Activated naive CD4-positive, alpha-beta T cell treated with anti-CD3 and anti-CD28 coated beads, Interleukin-2, amount 50 U/mL, for 72 hours (primary cell): ENCODE data around the gene PLCG2. TPM values are rescaled to one million over a fixed set of nuclear protein-coding genes. Genes with fewer than 3 reads are reported as not detected.
A peak's percentile ranks its signal among the peaks of the same experiment; 100 is the strongest.
"Not testable (repeated sequence)": the region's sequence is repeated elsewhere in the genome, so short reads cannot be mapped to it uniquely, and the experiment has no call there.

Experiments used
- ATAC-seq, 2 donors: fragments of 150-1000 bp; cut with Tn5 transposase; 2 replicates each; pipeline ENCODE4 v1.10.0; 2021; ENCODE audit warnings: mild to moderate bottlenecking in 2 of 2, moderate library complexity in 2 of 2
- DNase-seq, 2 donors: peaks; one replicate each; pipeline ENCODE4 v3.0.0; 2021 to 2022; ENCODE audit warnings: low spot score in 2 of 2
- H3K27ac Mint-ChIP-seq, 2 donors: one replicate each; pipeline ENCODE4 v1.8.0; 2022; ENCODE audit warnings: mild to moderate bottlenecking in 2 of 2, mixed read lengths in 2 of 2
- H3K36me3 Mint-ChIP-seq, 2 donors: one replicate each; pipeline ENCODE4 v1.8.0; 2022; ENCODE audit warnings: mixed read lengths in 2 of 2
- H3K9me3 Mint-ChIP-seq, 2 donors: one replicate each; pipeline ENCODE4 v1.8.0; 2022; ENCODE audit warnings: mixed read lengths in 2 of 2
- total RNA-seq, 2 donors: library from RNA; stranded (reverse); gene quantifications; one replicate each; pipeline ENCODE4 v1.2.3, GENCODE V29; 2022

PLCG2 gene
- total RNA-seq, 2 donors from 2014 or later: 5.7 to 8.8 TPM

GRCh38 chr16:81921085-81921814 is 142.2 kb downstream of the PLCG2 start:
- no peak for DNase-seq
- Mint-ChIP-seq H3K27ac (no peak overlapping the region), H3K9me3 (no peaks in the 10 kb centered on the region), H3K36me3 (no peaks in the 10 kb centered on the region)
- ATAC-seq: no peak

- no peaks in the 10 kb centered on the region for H3K36me3 Mint-ChIP-seq
- ATAC-seq: no peak
- no peak for DNase-seq
- no peak overlapping the region for H3K27ac Mint-ChIP-seq
- H3K9me3 Mint-ChIP-seq: no peaks in the 10 kb centered on the region
These were observed 142.9 kb downstream of the PLCG2 start for GRCh38 chr16:81921843-81922584.

- ATAC-seq: no peak
- no peak for DNase-seq
- no peaks in the 10 kb centered on the region for H3K36me3 Mint-ChIP-seq
- H3K9me3 Mint-ChIP-seq: no peaks in the 10 kb centered on the region
- no peak overlapping the region for H3K27ac Mint-ChIP-seq
These were observed 144.2 kb downstream of the PLCG2 start for GRCh38 chr16:81923296-81923695.

- Mint-ChIP-seq H3K27ac (no peak overlapping the region), H3K36me3 (no peaks in the 10 kb centered on the region), H3K9me3 (no peaks in the 10 kb centered on the region)
- no peak for ATAC-seq
- DNase-seq: no peak
These were observed 145.9 kb downstream of the PLCG2 start for GRCh38 chr16:81925016-81925415.

GRCh38 chr16:81926036-81926435 is 146.9 kb downstream of the PLCG2 start:
- Mint-ChIP-seq H3K36me3 (no peaks in the 10 kb centered on the region), H3K27ac (no peak overlapping the region), H3K9me3 (no peaks in the 10 kb centered on the region)
- no peak for DNase-seq
- no peak for ATAC-seq

GRCh38 chr16:81927561-81928185 is 148.6 kb downstream of the PLCG2 start:
- DNase-seq (no peak), ATAC-seq (no peak)
- H3K27ac Mint-ChIP-seq: peak overlapping the region in 1 of 2 donors; percentile 61
- no peaks in the 10 kb centered on the region for H3K9me3 Mint-ChIP-seq
- H3K36me3 Mint-ChIP-seq: no peaks in the 10 kb centered on the region

- no peaks in the 10 kb centered on the region for H3K9me3 Mint-ChIP-seq
- no peak for DNase-seq
- H3K36me3 Mint-ChIP-seq: no peaks in the 10 kb centered on the region
- H3K27ac Mint-ChIP-seq: no peak overlapping the region
- ATAC-seq: no peak
These were observed 149.3 kb downstream of the PLCG2 start for GRCh38 chr16:81928271-81928918.

GRCh38 chr16:81928975-81929374 is 149.9 kb downstream of the PLCG2 start:
- no peaks in the 10 kb centered on the region for H3K9me3 Mint-ChIP-seq
- peak overlapping the region; percentile 14 to 41 for H3K27ac Mint-ChIP-seq
- no peak for DNase-seq
- no peaks in the 10 kb centered on the region for H3K36me3 Mint-ChIP-seq
- peak; percentile 34 to 40 for ATAC-seq

- DNase-seq (no peak), ATAC-seq (no peak)
- H3K9me3 Mint-ChIP-seq: no peaks in the 10 kb centered on the region
- peak overlapping the region in 1 of 2 donors; percentile 41 for H3K27ac Mint-ChIP-seq
- H3K36me3 Mint-ChIP-seq: no peaks in the 10 kb centered on the region
These were observed 150.8 kb downstream of the PLCG2 start for GRCh38 chr16:81929841-81930240.

- no peaks in the 10 kb centered on the region for H3K9me3 Mint-ChIP-seq
- no peaks in the 10 kb centered on the region for H3K36me3 Mint-ChIP-seq
- ATAC-seq (no peak), DNase-seq (no peak)
- H3K27ac Mint-ChIP-seq: peak overlapping the region in 1 of 2 donors; percentile 36
These were observed 152.8 kb downstream of the PLCG2 start for GRCh38 chr16:81931927-81932326.

- Mint-ChIP-seq H3K9me3 (no peaks in the 10 kb centered on the region), H3K36me3 (no peaks in the 10 kb centered on the region), H3K27ac (no peak overlapping the region)
- no peak for ATAC-seq
- DNase-seq: no peak
These were observed 153.6 kb downstream of the PLCG2 start for GRCh38 chr16:81932668-81933067.

GRCh38 chr16:81933361-81933760 is 154.3 kb downstream of the PLCG2 start:
- Mint-ChIP-seq H3K27ac (no peak overlapping the region), H3K9me3 (no peaks in the 10 kb centered on the region), H3K36me3 (no peaks in the 10 kb centered on the region)
- no peak for ATAC-seq
- DNase-seq: no peak

GRCh38 chr16:81934711-81935110 is 155.6 kb downstream of the PLCG2 start:
- H3K27ac Mint-ChIP-seq, H3K9me3 Mint-ChIP-seq, ATAC-seq: not testable (repeated sequence)

GRCh38 chr16:81936209-81937000 is 157.3 kb downstream of the PLCG2 start:
- no peak for DNase-seq
- ATAC-seq: no peak
- no peaks in the 10 kb centered on the region for H3K36me3 Mint-ChIP-seq
- H3K27ac Mint-ChIP-seq: no peak overlapping the region
- no peaks in the 10 kb centered on the region for H3K9me3 Mint-ChIP-seq

More at GRCh38 chr16:81934711-81935110, 155.6 kb downstream of the PLCG2 start:
- DNase-seq, H3K36me3 Mint-ChIP-seq: not testable (repeated sequence)

- no peaks in the 10 kb centered on the region for H3K9me3 Mint-ChIP-seq
- H3K27ac Mint-ChIP-seq: no peak overlapping the region
- DNase-seq (no peak), ATAC-seq (no peak)
- H3K36me3 Mint-ChIP-seq: no peaks in the 10 kb centered on the region
These were observed 158.4 kb downstream of the PLCG2 start for GRCh38 chr16:81937305-81938038.
